ENCODE results near the gene LRRC17.

GRCh38 chr7:102896585-102896984 lies 16.2 kb upstream of the LRRC17 start:
- TF ChIP-seq CTCF (conservative IDR thresholded peaks at IDR 0.05; ENCODE audit: low read length) (no peak), EZH2phosphoT487 (IDR thresholded peaks at IDR 0.05; ENCODE audit: borderline replicate concordance, low read depth, low read length) (no peak)

Data from OCI-LY7 (cell line).